SU-DHL-6 (cell line): ENCODE data around the gene STK33.

Experiments used
- EZH2phosphoT487 ChIP-seq: fragments of 200-600 bp; sonication (generic), shearing (Covaris generic); conservative IDR thresholded peaks from 2 replicates; pipeline ENCODE4 v1.6.1; 2018; ENCODE audit warnings: mild to moderate bottlenecking, antibody characterized with exemption, low read length, moderate library complexity, mixed read lengths
- TF ChIP-seq, protein P1 (sequence below): fragments of 200-600 bp; sonication (generic); IDR thresholded peaks from one replicate; pipeline ENCODE4 v1.5.1; 2017; ENCODE audit warnings: antibody characterized with exemption, mild to moderate bottlenecking, low read length, moderate library complexity; ENCODE audit not compliant: insufficient read depth, poor library complexity, severe bottlenecking

DNA sequence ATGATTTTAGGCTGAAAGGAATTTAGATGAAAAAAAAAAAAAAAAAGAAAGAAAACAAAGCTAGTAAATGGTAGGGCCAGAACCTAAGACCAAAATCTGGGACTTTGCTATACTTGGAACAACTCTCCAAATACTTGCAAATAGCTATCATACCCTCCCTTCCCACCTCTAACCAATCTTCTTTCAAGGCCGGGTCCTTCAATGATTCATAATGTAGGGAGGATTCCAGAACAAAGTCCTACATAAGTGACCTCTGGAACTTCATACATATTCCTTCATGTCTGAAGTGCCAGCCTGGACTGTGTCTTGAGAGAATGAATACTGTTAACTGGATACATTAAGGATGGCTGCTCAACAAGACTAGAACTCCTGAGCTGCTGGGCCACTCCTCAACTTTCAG is 9.9 kb downstream of the STK33 start:
- TF ChIP-seq, protein P1, sequence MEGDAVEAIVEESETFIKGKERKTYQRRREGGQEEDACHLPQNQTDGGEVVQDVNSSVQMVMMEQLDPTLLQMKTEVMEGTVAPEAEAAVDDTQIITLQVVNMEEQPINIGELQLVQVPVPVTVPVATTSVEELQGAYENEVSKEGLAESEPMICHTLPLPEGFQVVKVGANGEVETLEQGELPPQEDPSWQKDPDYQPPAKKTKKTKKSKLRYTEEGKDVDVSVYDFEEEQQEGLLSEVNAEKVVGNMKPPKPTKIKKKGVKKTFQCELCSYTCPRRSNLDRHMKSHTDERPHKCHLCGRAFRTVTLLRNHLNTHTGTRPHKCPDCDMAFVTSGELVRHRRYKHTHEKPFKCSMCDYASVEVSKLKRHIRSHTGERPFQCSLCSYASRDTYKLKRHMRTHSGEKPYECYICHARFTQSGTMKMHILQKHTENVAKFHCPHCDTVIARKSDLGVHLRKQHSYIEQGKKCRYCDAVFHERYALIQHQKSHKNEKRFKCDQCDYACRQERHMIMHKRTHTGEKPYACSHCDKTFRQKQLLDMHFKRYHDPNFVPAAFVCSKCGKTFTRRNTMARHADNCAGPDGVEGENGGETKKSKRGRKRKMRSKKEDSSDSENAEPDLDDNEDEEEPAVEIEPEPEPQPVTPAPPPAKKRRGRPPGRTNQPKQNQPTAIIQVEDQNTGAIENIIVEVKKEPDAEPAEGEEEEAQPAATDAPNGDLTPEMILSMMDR = no peak
- TF ChIP-seq EZH2phosphoT487 = no peak
